ENCODE measurements around the gene NTM. TPM values are rescaled to one million over a fixed set of nuclear protein-coding genes. Genes with fewer than 3 reads are reported as not detected.

Gene NTM
- polyA plus RNA-seq, 1 donor (not counting 4 experiments of a cell fraction or from before 2014, with no cell fraction given) = 47.9 TPM

DNA sequence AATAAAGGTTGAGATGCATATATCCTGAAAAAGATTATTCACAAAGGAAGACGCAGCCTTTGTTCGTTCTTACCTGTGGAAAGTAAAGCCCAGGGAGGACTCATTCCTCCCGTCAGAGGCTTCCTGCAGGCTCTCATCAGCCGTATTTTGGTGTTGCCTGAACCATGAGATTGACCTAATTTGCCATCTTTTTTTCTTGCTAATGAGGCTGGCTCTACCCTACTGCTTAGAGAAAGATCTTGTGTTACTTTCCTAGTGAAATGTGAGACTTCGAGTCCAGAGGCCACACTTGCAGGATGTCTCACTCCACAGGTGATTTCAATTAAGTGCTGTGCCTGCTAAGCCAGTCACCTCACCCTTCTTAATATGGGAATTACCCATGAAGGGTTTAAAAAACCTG, 269.9 kb downstream of the NTM start:
- no peaks in the 10 kb centered on the region for H3K9me3 ChIP-seq (ENCODE audit: control insufficient read depth, low read depth, low read length)
- H3K4me2 ChIP-seq (ENCODE audit: control insufficient read depth, extremely low read depth, insufficient read depth, low read depth, low read length) = no peak overlapping the region
- no peak for TF ChIP-seq EZH2 (IDR thresholded peaks at IDR 0.05; ENCODE audit: low read length)
- TF ChIP-seq, protein P1, sequence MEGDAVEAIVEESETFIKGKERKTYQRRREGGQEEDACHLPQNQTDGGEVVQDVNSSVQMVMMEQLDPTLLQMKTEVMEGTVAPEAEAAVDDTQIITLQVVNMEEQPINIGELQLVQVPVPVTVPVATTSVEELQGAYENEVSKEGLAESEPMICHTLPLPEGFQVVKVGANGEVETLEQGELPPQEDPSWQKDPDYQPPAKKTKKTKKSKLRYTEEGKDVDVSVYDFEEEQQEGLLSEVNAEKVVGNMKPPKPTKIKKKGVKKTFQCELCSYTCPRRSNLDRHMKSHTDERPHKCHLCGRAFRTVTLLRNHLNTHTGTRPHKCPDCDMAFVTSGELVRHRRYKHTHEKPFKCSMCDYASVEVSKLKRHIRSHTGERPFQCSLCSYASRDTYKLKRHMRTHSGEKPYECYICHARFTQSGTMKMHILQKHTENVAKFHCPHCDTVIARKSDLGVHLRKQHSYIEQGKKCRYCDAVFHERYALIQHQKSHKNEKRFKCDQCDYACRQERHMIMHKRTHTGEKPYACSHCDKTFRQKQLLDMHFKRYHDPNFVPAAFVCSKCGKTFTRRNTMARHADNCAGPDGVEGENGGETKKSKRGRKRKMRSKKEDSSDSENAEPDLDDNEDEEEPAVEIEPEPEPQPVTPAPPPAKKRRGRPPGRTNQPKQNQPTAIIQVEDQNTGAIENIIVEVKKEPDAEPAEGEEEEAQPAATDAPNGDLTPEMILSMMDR (optimal IDR thresholded peaks at IDR 0.05 in 1 of 3, IDR thresholded peaks at IDR 0.05 in 1 of 3, conservative IDR thresholded peaks at IDR 0.05 in 1 of 3; ENCODE audit: extremely low read depth in 1 of 3, insufficient read depth in 2 of 3, low read length in 3 of 3) = no peak
- H2AFZ ChIP-seq (ENCODE audit: control insufficient read depth, low read length) = no peak overlapping the region
- FAIRE-seq (no peak), DNase-seq (ENCODE audit: low read depth, low spot score) (no peak)
- H3K79me2 ChIP-seq (ENCODE audit: control insufficient read depth, insufficient read depth, low read length) = no peaks in the 10 kb centered on the region
- H3K9ac ChIP-seq (ENCODE audit: control insufficient read depth, extremely low read depth, insufficient read depth, low read length) = no peak overlapping the region
- H3K27ac ChIP-seq (ENCODE audit: control insufficient read depth, insufficient read depth, low read length) = no peak overlapping the region
- no peaks in the 10 kb centered on the region for H3K27me3 ChIP-seq (ENCODE audit: control insufficient read depth, extremely low read depth, insufficient read depth, low read length)
- no peaks in the 10 kb centered on the region for H3K9me1 ChIP-seq (ENCODE audit: control insufficient read depth, extremely low read depth, insufficient read depth, low read length)
- no peaks in the 10 kb centered on the region for H3K4me1 ChIP-seq (ENCODE audit: control insufficient read depth, extremely low read depth, insufficient read depth, low read length)
- dilution Hi-C loops (cut with MboI; ENCODE audit: extremely low pct_ligation_motif_present, low sequenced_read_pairs) = no loop called here
- H3K4me3 ChIP-seq (ENCODE audit: control insufficient read depth in 2 of 3, extremely low read depth in 1 of 3, insufficient read depth in 2 of 3, low read depth in 1 of 3, low read length in 3 of 3) = no peak overlapping the region
- no peaks in the 10 kb centered on the region for H3K36me3 ChIP-seq (ENCODE audit: control insufficient read depth in 2 of 2, extremely low read depth in 1 of 2, insufficient read depth in 2 of 2, low read length in 2 of 2)
- no peaks in the 10 kb centered on the region for H4K20me1 ChIP-seq (ENCODE audit: control insufficient read depth, extremely low read depth, insufficient read depth, low read length)

DNA sequence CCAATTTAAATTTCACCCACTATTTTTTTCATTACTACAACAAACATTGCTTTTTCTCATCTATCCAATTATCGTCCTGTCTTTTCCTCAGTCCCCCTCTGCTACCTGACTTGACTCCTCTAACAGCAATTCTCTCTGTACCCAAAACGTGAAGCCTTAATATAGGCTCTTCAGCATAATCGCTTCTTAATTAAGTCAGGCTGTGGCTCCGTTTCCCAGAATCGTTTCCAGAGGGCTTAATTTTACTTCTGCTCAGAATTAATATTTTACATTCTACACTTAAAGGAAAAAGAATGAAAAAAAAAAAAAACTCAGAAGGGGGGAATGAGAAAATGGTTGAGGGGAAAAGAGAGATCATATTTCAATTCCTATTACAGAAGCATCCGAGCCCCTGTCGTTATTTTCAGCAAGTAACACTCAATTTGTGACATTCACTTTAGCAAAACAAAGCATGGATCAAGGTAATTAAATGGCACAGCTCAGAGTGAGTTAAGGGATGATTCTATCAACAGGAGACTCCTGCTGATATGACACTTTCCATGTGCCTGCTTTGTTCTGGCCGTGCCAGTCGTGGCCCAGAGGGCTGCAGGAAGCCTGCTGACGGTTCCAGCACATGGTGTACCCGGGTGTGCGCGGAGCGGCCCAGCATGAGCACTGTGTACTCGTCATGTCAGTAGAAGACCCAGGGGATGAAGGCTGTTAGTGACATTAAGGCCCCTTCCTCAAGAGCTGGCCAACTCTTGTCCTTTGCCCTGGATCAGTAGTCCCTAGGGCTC, 272.5 kb downstream of the NTM start:
- Histone ChIP-seq H3K27ac (ENCODE audit: control insufficient read depth, insufficient read depth, low read length) (no peak overlapping the region), H3K4me1 (ENCODE audit: control insufficient read depth, extremely low read depth, insufficient read depth, low read length) (no peaks in the 10 kb centered on the region), H4K20me1 (ENCODE audit: control insufficient read depth, extremely low read depth, insufficient read depth, low read length) (no peaks in the 10 kb centered on the region), H3K79me2 (ENCODE audit: control insufficient read depth, insufficient read depth, low read length) (no peaks in the 10 kb centered on the region), H3K4me2 (ENCODE audit: control insufficient read depth, extremely low read depth, insufficient read depth, low read depth, low read length) (no peak overlapping the region), H3K9ac (ENCODE audit: control insufficient read depth, extremely low read depth, insufficient read depth, low read length) (no peak overlapping the region), H2AFZ (ENCODE audit: control insufficient read depth, low read length) (no peak overlapping the region), H3K4me3 (ENCODE audit: control insufficient read depth in 2 of 3, extremely low read depth in 1 of 3, insufficient read depth in 2 of 3, low read depth in 1 of 3, low read length in 3 of 3) (no peak overlapping the region), H3K36me3 (ENCODE audit: control insufficient read depth in 2 of 2, extremely low read depth in 1 of 2, insufficient read depth in 2 of 2, low read length in 2 of 2) (no peaks in the 10 kb centered on the region), H3K9me3 (ENCODE audit: control insufficient read depth, low read depth, low read length) (no peaks in the 10 kb centered on the region), H3K27me3 (ENCODE audit: control insufficient read depth, extremely low read depth, insufficient read depth, low read length) (no peaks in the 10 kb centered on the region), H3K9me1 (ENCODE audit: control insufficient read depth, extremely low read depth, insufficient read depth, low read length) (no peaks in the 10 kb centered on the region)
- TF ChIP-seq, protein P1 (optimal IDR thresholded peaks at IDR 0.05 in 1 of 3, IDR thresholded peaks at IDR 0.05 in 1 of 3, conservative IDR thresholded peaks at IDR 0.05 in 1 of 3; ENCODE audit: extremely low read depth in 1 of 3, insufficient read depth in 2 of 3, low read length in 3 of 3) = no peak
- TF ChIP-seq EZH2 (IDR thresholded peaks at IDR 0.05; ENCODE audit: low read length) = no peak
- dilution Hi-C loops (cut with MboI; ENCODE audit: extremely low pct_ligation_motif_present, low sequenced_read_pairs) = no loop called here
- no peak for FAIRE-seq
- no peak for DNase-seq (ENCODE audit: low read depth, low spot score)
